Aortic smooth muscle cell (primary cell): ENCODE results near the gene ELAVL3. TPM values are rescaled to one million over a fixed set of nuclear protein-coding genes. Genes with fewer than 3 reads are reported as not detected.

ENCODE experiments used
- total RNA-seq: library from RNA; depleted of rRNA; stranded (reverse); fragments of >200 nt; gene quantifications from 2 replicates; pipeline ENCODE4 v1.2.3, GENCODE V29; 2014

The ELAVL3 gene
- total RNA-seq = under 0.01 TPM in 1 of 2 replicates, not detected in the other

DNA sequence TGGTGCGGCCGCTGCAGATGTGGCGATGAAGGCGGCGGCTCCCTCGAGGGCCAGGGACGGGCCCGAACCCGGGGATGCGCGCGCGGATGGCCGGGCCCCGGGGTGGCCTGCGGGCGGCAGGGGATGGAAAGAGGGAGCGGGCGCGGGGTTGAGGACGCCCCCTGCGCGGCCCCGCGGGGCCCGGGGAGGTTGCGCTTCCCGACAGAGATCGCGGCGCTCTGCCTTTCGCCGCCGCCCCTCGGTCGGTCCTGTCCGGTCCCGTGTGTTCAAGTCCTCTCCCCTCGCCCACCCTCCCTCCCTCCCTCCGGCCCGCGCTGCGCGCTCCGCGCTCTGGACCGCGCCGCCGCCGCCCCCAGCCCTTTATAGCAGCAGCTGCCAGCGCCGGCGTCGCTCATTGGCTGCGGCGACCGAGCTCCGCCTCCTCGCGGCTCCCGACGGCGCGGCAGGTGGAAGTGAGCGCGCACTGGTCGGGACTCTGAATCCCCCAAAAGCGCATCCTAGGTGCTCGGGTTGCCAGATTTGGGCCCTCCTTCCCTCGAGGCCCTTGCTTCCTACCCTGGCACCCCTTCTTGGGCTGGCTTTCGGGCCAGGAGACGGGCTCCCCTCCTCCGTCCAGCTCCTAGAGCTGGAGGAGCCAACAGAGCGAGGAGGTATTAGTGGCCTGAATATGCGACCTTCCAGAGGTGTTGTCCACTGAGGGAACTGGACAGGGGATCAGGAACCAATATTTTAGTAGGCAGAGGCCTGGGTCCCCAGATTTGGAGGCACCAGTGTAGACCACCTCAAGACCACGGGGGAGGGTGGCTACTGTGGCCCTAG lies at the start of gene ELAVL3:
Gene ELAVL3, minus strand, starts transcription at position 332 of the 819 bp plus-strand sequence. CDS start 438 bp downstream, outside the sequence.

GRCh38 chr19:11528551-11529341 lies 47.9 kb upstream of the ELAVL3 start, which contains the start of gene ECSIT:
TSS of gene ECSIT (minus strand) at chr19:11529134. CDS start at chr19:11519170, 9,964 bp downstream.

GRCh38 chr19:11505504-11506100 lies 24.8 kb upstream of the ELAVL3 start, which contains the start of gene ZNF653:
TSS of gene ZNF653 (minus strand) at chr19:11505839. CDS start at chr19:11505786, 53 bp downstream.

GRCh38 chr19:11435057-11435832 lies 45.6 kb downstream of the ELAVL3 start, which contains the start of the genes ODAD3 and PRKCSH:
TSS of gene ODAD3 (minus strand) at chr19:11435121. CDS start at chr19:11435016, 105 bp downstream.
TSS of gene PRKCSH (plus strand) at chr19:11435635. CDS start at chr19:11436118, 483 bp downstream.

GRCh38 chr19:11418549-11419506 lies 62.0 kb downstream of the ELAVL3 start, which contains the start of gene RGL3:
TSS of gene RGL3 (minus strand) at chr19:11419314. CDS start at chr19:11419278, 36 bp downstream.

Other genes with a start within 250 kb of the ELAVL3 start
- not detected in 2 replicates for gene ANGPTL8, start 241.4 kb downstream of the ELAVL3 start, total RNA-seq
- 10.2 and 15.4 TPM in 2 replicates for gene DOCK6, start 218.5 kb downstream of the ELAVL3 start, total RNA-seq
- gene TSPAN16, start 184.9 kb downstream of the ELAVL3 start, total RNA-seq = not detected in 2 replicates
- gene RAB3D, start 141.4 kb downstream of the ELAVL3 start, total RNA-seq = 13.2 and 15.7 TPM in 2 replicates
- gene TMEM205, start 134.8 kb downstream of the ELAVL3 start, total RNA-seq = 59.2 and 85.5 TPM in 2 replicates
- gene CCDC159, start 134.5 kb downstream of the ELAVL3 start, total RNA-seq = 15.0 and 15.3 TPM in 2 replicates
- gene PLPPR2, start 125.6 kb downstream of the ELAVL3 start, total RNA-seq = 11.6 and 12.1 TPM in 2 replicates
- 0.26 and 0.31 TPM in 2 replicates for gene SWSAP1, start 106.4 kb downstream of the ELAVL3 start, total RNA-seq
- 6.6 and 7.1 TPM in 2 replicates for gene EPOR, start 96.7 kb downstream of the ELAVL3 start, total RNA-seq
- gene RGL3, start 61.7 kb downstream of the ELAVL3 start, total RNA-seq = 3.7 and 4.2 TPM in 2 replicates
- 0.37 and 0.79 TPM in 2 replicates for gene ODAD3, start 45.9 kb downstream of the ELAVL3 start, total RNA-seq
- gene PRKCSH, start 45.4 kb downstream of the ELAVL3 start, total RNA-seq = 126 and 127 TPM in 2 replicates
- gene ZNF653, start 24.8 kb upstream of the ELAVL3 start, total RNA-seq = 4.8 and 7.0 TPM in 2 replicates
- gene ECSIT, start 48.1 kb upstream of the ELAVL3 start, total RNA-seq = 18.0 TPM in 2 replicates
- 0.81 and 1.7 TPM in 2 replicates for gene CNN1, start 57.8 kb upstream of the ELAVL3 start, total RNA-seq
- gene ELOF1, start 78.2 kb upstream of the ELAVL3 start, total RNA-seq = 23.4 and 25.9 TPM in 2 replicates
- gene ACP5, start 96.6 kb upstream of the ELAVL3 start, total RNA-seq = 0.40 and 0.44 TPM in 2 replicates
- gene ZNF627, start 116.4 kb upstream of the ELAVL3 start, total RNA-seq = 14.9 and 17.6 TPM in 2 replicates